Activated T-helper 9 cell treated with anti-CD3 and anti-CD28 coated beads, Interleukin-2, amount 50 U/mL, for 16 hours (primary cell): ENCODE measurements around the gene PCDHGA3.
"Not testable (repeated sequence)": the region's sequence is repeated elsewhere in the genome, so short reads cannot be mapped to it uniquely, and the experiment has no call there.

Experiments used
- DNase-seq: peaks from one replicate; pipeline ENCODE4 v3.0.0-alpha.2; 2020; ENCODE audit warnings: low read depth

Gene PCDHGA3

DNA sequence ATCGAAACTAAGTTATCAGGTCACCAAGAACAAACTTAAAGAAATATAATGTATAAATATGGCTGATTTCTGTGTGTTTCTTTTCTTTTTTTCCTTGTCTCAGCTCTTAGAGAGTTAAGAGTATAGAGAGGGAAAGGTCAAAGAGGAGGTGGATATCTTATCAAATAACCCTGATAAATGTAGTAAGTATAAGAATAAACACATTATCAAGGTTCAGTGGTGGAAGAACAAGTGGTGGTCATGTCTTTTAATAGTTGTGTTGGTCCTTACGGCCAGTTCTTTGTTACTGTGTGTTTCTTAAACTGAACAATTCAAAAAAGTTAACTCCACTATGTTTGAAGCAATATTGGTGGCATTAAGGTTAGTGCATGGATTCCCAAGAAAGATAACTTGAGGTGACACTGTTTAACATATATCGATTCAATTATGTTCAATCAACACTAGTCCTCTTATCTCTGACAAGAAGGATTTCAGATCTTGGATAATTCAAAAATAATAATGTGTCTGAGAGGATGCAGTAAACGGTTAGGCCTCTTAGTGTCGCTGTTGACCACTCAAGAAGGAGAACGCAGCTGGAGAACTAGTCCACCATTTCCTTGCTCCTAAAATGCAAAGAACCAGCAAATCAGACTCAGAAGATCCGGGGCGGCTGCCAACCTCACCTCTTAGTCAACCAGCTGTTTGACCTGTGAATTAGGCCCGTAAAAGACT lies at the start of gene PCDHGA3:
Gene PCDHGA3, plus strand, starts transcription at position 588 of the 711 bp plus-strand sequence. CDS start 205 bp downstream, outside the sequence.
- DNase-seq: no peak

DNA sequence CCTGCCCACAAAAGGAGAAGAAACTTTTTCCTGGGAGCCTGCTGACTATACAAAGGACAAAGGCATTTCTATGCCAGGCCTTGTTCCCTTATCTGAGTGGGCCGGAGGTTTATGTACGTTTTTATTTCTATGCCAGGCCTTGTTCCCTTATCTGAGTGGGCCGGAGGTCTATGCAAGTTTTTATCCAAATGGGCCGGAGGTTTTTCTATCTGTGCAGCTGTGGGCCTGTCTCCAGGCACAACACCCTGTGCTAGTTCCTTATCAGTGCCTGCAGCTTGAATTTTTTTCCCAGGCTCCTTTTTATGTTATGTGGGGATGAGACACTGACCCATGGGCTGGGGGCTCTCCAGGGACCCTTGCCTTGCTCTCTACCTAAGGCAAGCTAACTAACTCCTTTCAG lies 45.3 kb upstream of the PCDHGA3 start:
- no peak for DNase-seq

DNA sequence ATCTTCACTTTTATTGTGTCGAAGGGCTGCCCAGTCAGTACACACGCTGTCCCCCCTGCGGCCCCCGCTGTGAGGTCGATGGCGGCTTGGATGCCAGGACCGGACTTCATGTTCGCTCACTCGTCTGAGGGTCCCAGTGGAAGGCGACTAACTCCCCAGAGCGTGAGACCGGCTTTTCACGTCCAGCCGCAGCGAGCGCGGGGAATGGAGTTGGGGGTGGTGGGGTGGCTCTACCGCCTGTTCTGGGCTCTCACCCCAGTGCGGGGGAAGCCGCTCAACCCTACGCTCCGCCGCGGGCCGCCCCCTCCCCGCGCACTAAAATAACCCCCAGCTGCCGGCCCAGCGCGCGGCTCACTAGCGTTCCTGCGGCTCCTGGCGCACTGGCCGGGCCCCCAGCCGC lies 39.9 kb upstream of the PCDHGA3 start, which contains the start of gene SLC25A2:
Gene SLC25A2, minus strand, starts transcription at position 294 of the 400 bp plus-strand sequence. Its CDS starts 184 bp downstream, at position 110.
- DNase-seq: no peak

DNA sequence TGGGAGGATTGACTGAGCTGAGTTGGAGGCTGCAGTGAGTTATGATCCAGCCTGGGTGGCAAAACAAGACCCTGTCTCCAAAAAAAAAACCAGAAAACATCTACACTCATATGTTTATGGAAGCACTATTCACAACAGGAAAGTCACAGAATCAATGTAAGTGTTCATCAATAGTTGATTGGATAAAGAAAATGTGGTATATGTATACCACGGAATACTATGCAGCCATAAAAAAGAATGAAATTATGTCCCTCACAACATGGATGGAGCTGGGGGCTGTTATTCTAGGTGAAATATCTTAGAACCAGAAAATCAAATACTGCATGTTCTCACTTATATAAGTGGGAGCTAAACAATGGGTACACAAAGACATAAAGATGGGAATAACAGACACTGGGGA lies 37.0 kb upstream of the PCDHGA3 start:
- DNase-seq: no peak

- no peak for DNase-seq
These were observed 29.9 kb upstream of the PCDHGA3 start for GRCh38 chr5:141313711-141314110.

GRCh38 chr5:141316963-141317362 lies 26.7 kb upstream of the PCDHGA3 start:
- DNase-seq: not testable (repeated sequence)

DNA sequence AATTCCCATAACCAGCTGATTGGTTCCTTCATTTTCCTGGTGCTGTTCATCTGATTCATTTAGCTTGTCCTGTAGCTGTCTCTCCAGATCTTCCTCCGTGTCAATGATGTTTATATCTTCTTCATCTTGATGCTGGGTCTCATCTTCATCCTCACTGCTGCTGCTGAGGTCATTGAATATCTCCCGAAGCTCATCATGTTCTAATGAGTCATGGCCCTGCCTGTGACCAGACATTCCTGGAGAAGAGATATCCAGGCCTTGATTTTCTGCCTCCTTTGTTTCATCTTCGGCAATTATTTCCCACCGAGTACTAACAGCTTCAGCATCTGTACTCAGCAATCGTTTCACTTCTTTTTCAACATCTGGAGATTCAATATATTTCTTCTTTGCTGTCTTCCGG lies 24.4 kb upstream of the PCDHGA3 start:
- no peak for DNase-seq

- DNase-seq: no peak
These were observed 23.9 kb upstream of the PCDHGA3 start for GRCh38 chr5:141319699-141320098.

GRCh38 chr5:141320225-141321169 lies 23.1 kb upstream of the PCDHGA3 start, which contains the start of gene TAF7:
Gene TAF7, minus strand, starts transcription at chr5:141320784. Its CDS starts 740 bp downstream, at chr5:141320044.
- DNase-seq: peak; percentile 89

DNA sequence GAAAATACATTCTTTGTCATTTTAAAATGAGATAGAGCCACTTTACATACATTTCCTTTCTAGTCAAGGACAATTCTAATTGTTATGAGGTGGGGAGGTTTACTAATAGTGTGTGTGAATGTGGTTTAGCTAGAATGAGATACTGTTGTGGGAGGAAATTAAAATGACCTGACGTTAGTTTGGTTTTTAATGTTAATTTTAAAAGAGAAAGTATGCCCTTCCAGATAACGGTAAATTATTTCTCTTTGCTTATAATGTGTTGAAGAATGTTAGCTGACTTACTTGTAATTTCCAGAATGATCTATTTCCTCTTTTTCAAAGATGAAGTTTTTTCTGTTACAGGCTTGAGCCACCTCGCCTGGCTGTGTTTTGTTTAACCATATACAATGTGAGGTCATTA lies 21.4 kb upstream of the PCDHGA3 start:
- no peak for DNase-seq

DNA sequence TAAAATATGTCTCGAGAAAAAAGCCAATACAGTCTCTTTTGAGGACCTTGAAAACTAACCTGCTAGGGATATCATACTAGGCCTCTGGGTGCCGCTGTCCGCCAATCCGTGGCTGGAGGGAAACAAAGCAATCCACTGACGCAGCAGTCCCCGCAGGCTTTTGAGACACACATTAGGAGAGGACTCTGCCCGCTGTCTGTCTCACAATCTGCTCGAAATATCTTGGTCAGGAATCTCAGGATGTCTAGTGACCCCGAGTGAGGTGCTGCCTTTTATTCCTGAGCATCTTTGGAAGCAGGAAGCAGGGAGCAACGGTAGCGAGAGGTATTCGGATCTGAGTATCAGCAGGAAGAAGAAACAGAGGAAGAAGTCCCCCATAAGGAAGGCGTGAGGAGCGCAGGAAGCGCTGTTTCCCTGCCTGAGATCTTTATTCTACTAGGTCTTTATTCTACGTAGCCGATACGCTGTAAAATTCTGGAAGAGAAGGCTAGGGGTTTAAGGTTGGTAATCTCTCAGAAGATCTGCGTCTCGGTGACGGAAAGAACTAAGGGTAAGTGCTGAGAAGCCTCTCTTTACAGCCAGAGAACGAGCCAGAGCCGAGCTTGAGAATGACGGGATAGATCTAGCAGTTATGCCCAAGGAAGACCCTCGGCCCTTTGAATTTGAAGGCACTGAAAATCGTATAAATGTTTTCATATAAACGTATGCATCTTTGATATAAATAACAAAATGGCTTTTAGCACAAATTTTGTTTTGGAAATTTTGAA lies 17.4 kb upstream of the PCDHGA3 start:
- DNase-seq: peak; percentile 51

DNA sequence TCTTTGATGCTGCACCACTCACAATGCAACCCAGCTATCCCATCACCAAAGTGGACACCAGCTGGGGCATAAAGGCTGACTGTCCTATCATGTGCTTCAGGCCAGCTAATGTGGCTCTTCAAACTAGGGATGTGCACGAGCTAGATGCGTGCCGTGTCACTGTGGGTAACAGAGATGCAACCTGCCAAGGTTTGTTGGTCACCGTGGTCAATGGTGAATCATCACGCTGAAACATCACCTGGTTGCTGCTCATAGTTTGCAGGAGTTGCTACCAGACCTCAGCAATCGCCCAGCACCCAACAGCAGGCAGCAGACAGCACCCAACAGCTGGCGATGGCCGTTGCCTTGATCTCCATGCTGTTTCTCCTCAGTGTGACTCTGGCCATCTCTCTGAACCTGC lies 15.4 kb upstream of the PCDHGA3 start:
- DNase-seq: no peak

GRCh38 chr5:141330299-141331080 lies 13.1 kb upstream of the PCDHGA3 start, which contains the start of gene PCDHGA1:
Gene PCDHGA1, plus strand, starts transcription at chr5:141330514.
- DNase-seq: no peak

GRCh38 chr5:141332571-141332970 lies 11.1 kb upstream of the PCDHGA3 start:
- DNase-seq: not testable (repeated sequence)

DNA sequence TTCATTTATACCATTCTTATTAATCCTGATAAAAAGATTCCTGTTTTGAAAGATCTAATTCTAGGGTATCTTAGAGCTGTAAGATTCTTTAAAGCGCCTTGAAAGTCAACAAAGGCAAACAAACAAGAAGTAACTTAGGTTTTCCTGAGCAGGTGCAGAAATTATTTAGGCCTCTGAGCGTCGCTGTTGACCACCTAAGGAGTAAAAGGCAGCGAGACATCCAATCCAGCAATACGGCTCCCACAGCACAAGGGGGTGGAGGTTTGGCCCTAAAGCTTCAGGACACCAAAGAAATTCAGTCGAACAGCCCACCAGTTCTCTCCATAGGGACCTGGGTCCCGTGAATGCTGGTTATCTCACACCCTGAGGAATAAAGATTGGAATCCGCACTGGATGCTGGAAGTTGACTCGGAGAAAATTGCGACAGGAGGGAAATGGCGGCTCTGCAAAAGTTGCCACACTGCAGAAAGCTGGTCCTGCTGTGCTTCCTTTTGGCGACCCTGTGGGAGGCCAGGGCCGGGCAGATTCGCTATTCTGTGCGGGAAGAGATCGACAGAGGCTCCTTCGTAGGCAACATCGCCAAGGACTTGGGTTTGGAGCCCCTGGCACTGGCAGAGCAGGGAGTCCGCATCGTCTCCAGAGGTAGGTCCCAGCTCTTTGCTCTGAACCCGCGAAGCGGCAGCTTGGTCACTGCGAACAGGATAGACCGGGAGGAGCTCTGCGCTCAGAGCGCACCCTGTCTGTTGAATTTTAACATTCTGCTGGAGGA lies 4.9 kb upstream of the PCDHGA3 start, which contains the start of gene PCDHGA2:
Gene PCDHGA2, plus strand, starts transcription at position 223 of the 769 bp plus-strand sequence.
- DNase-seq: no peak

- DNase-seq: not testable (repeated sequence)
These were observed 2.8 kb upstream of the PCDHGA3 start for GRCh38 chr5:141340781-141341354.

DNA sequence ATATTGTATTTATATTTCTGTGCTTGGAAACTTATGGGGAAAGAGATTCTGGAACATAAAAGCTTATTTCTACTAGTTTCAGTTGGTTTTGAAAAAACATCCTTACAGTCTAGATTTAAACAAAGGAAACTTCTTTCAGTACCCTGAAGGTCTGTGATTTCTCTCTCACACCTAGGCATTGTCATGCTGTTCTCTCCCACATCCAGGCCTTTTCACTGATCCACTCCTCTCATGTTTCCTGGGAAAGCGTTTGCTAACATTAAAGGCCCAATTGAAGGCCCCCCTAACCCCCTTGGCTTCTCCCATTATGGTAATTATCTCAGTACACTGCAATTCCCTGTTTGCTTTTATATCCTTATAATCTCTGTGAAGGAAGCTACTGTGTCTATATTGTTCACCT lies 856 bp upstream of the PCDHGA3 start:
- DNase-seq: no peak

DNA sequence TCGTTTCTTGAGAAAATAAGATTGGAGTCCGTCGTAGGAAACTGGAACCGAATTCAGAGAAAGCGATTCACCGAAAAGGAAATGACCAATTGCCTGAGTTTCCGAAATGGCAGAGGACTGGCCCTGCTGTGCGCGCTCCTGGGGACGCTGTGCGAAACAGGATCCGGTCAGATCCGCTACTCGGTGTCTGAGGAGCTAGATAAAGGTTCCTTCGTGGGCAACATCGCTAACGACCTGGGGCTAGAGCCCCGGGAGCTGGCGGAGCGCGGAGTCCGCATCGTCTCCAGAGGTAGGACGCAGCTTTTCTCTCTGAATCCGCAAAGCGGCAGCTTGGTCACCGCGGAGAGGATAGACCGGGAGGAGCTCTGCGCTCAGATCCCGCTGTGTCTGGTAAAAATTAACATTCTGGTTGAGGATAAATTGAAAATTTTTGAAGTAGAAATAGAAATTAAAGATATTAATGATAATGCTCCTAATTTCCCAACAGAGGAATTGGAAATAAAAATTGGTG lies 379 bp downstream of the PCDHGA3 start:
- no peak for DNase-seq

DNA sequence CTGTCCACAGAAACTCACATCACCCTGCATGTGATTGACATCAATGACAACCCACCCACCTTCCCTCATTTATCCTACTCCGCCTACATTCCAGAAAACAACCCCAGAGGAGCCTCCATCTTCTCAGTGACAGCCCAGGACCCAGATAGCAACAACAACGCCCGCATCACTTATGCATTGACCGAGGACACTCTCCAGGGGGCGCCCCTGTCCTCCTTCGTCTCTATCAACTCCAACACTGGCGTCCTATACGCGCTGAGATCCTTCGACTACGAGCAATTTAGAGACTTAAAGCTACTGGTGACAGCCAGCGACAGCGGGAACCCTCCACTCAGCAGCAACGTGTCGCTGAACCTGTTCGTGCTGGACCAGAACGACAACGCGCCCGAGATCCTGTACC lies 1.7 kb downstream of the PCDHGA3 start:
- no peak for DNase-seq

- not testable (repeated sequence) for DNase-seq
These were observed 2.4 kb downstream of the PCDHGA3 start for GRCh38 chr5:141346017-141346416.
